ENCODE measurements around the gene MARK4. TPM values are rescaled to one million over a fixed set of nuclear protein-coding genes. Genes with fewer than 3 reads are reported as not detected.

Gene MARK4
- total RNA-seq, 3 donors from 2014 or later, result 11.0 to 20.0 (median 19.2) TPM

DNA sequence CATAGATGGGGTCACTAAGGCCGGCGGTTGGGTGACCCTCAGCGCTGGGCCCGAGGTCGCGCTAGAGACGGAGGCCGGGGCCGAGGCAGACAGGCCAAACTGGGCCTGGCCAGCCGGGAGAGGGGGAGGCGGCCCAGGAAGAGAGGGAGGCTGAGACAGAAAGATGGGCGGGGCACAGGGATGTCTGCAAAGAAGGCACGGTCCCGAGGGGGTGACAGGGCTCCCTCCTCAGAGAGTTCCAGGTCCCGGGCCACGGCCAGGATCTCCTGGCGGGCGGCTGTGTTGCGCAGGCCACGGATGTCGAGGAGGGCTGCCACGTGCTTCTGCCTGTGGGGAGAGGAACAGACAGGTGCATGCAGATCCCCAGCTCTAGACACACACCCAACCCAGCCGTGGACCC lies 38.0 kb upstream of the MARK4 start:
- no peaks in the 10 kb centered on the region for H3K36me3 ChIP-seq
- no peak overlapping the region for H3K4me3 ChIP-seq
- intact Hi-C loops (cut with DNase I; ENCODE audit: low total_unique reads), result no loop called here
- H3K4me1 ChIP-seq, result no peaks in the 10 kb centered on the region
- peak overlapping the region; percentile 33 to 56 for H3K27ac ChIP-seq
- peaks cover 6 to 7% of the 10 kb centered on the region in 2 donors for H3K27me3 ChIP-seq
- no peak for TF ChIP-seq POLR2A (IDR thresholded peaks at IDR 0.05)
- TF ChIP-seq, protein P1, sequence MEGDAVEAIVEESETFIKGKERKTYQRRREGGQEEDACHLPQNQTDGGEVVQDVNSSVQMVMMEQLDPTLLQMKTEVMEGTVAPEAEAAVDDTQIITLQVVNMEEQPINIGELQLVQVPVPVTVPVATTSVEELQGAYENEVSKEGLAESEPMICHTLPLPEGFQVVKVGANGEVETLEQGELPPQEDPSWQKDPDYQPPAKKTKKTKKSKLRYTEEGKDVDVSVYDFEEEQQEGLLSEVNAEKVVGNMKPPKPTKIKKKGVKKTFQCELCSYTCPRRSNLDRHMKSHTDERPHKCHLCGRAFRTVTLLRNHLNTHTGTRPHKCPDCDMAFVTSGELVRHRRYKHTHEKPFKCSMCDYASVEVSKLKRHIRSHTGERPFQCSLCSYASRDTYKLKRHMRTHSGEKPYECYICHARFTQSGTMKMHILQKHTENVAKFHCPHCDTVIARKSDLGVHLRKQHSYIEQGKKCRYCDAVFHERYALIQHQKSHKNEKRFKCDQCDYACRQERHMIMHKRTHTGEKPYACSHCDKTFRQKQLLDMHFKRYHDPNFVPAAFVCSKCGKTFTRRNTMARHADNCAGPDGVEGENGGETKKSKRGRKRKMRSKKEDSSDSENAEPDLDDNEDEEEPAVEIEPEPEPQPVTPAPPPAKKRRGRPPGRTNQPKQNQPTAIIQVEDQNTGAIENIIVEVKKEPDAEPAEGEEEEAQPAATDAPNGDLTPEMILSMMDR (IDR thresholded peaks at IDR 0.05), result no peak
- no peak for TF ChIP-seq POLR2AphosphoS5 (IDR thresholded peaks at IDR 0.05)
- DNase-seq (ENCODE audit: low spot score in 2 of 2), result no peak
- no peaks in the 10 kb centered on the region for H3K9me3 ChIP-seq

- H3K36me3 ChIP-seq, result no peaks in the 10 kb centered on the region
- H3K27me3 ChIP-seq, result peaks cover 6 to 8% of the 10 kb centered on the region in 2 donors
- no peaks in the 10 kb centered on the region for H3K9me3 ChIP-seq
- no peaks in the 10 kb centered on the region for H3K4me1 ChIP-seq
- peak overlapping the region; percentile 50 to 52 for H3K27ac ChIP-seq
- TF ChIP-seq, protein P1 (IDR thresholded peaks at IDR 0.05), result no peak
- no peak for TF ChIP-seq POLR2A (IDR thresholded peaks at IDR 0.05)
- no peak for TF ChIP-seq POLR2AphosphoS5 (IDR thresholded peaks at IDR 0.05)
- peak; percentile 23 to 60 for DNase-seq (ENCODE audit: low spot score in 2 of 2)
- intact Hi-C loops (cut with DNase I; ENCODE audit: low total_unique reads), result no loop called here
- peak overlapping the region in 2 of 3 donors; percentile 29 to 55 for H3K4me3 ChIP-seq
Observed at GRCh38 chr19:45215391-45216191, 35.5 kb upstream of the MARK4 start.

- Histone ChIP-seq H3K9me3 (no peaks in the 10 kb centered on the region), H3K27ac (no peak overlapping the region), H3K36me3 (no peaks in the 10 kb centered on the region), H3K27me3 (peaks cover 6 to 8% of the 10 kb centered on the region in 2 donors), H3K4me1 (no peaks in the 10 kb centered on the region), H3K4me3 (no peak overlapping the region)
- intact Hi-C loops (cut with DNase I; ENCODE audit: low total_unique reads), result no loop called here
- TF ChIP-seq POLR2A (IDR thresholded peaks at IDR 0.05) (no peak), POLR2AphosphoS5 (IDR thresholded peaks at IDR 0.05) (no peak)
- TF ChIP-seq, protein P1 (IDR thresholded peaks at IDR 0.05), result no peak
- DNase-seq (ENCODE audit: low spot score in 2 of 2), result no peak
Observed at GRCh38 chr19:45216667-45217066, 34.4 kb upstream of the MARK4 start.

- H3K27ac ChIP-seq, result no peak overlapping the region
- H3K36me3 ChIP-seq, result no peaks in the 10 kb centered on the region
- TF ChIP-seq, protein P1 (IDR thresholded peaks at IDR 0.05), result no peak
- TF ChIP-seq POLR2A (IDR thresholded peaks at IDR 0.05) (no peak), POLR2AphosphoS5 (IDR thresholded peaks at IDR 0.05) (no peak)
- no peaks in the 10 kb centered on the region for H3K4me1 ChIP-seq
- intact Hi-C loops (cut with DNase I; ENCODE audit: low total_unique reads), result no loop called here
- no peaks in the 10 kb centered on the region for H3K9me3 ChIP-seq
- peaks cover 6 to 8% of the 10 kb centered on the region in 2 donors for H3K27me3 ChIP-seq
- DNase-seq (ENCODE audit: low spot score in 2 of 2), result no peak
- no peak overlapping the region for H3K4me3 ChIP-seq
Observed at GRCh38 chr19:45217193-45217956, 33.7 kb upstream of the MARK4 start.

DNA sequence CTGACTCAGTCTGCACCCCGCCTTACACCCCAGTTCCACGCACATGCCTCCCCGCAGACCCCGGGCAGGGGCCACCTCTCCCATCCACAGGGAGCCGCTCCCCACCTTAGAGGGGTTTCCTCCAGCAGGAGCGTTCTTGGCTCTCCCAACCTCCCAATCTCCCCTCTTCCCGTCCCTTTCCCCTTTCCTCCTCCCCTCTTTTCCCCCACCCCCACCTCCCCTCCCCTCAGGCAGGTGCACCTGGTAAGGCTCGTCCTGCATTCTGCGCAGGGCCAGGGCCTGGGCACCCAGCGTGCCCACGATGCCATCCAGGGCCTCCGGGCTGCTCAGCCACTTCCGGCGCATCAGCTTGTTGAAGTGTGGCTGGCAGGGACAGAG lies 33.1 kb upstream of the MARK4 start:
- Histone ChIP-seq H3K9me3 (no peaks in the 10 kb centered on the region), H3K27ac (no peak overlapping the region), H3K4me3 (no peak overlapping the region), H3K27me3 (peaks cover 6 to 8% of the 10 kb centered on the region in 2 donors), H3K36me3 (no peaks in the 10 kb centered on the region), H3K4me1 (no peaks in the 10 kb centered on the region)
- no peak for TF ChIP-seq POLR2A (IDR thresholded peaks at IDR 0.05)
- no peak for TF ChIP-seq POLR2AphosphoS5 (IDR thresholded peaks at IDR 0.05)
- TF ChIP-seq, protein P1 (IDR thresholded peaks at IDR 0.05), result no peak
- DNase-seq (ENCODE audit: low spot score in 2 of 2), result no peak
- intact Hi-C loops (cut with DNase I; ENCODE audit: low total_unique reads), result no loop called here
